Hematopoietic multipotent progenitor cell treated with erythropoietin and hydrocortisone succinate and interleukin-3 and kit ligand, for 8 days (in vitro differentiated cells): Measurements from ENCODE around the gene TSNAXIP1.

ENCODE experiments used
- DNase-seq: peaks from one replicate; pipeline ENCODE4 v3.0.0-alpha.2; 2015

TSNAXIP1 gene

GRCh38 chr16:67806428-67807147 lies at the start of gene TSNAXIP1, which contains the start of gene RANBP10:
TSNAXIP1 (plus strand) TSS chr16:67806889; CDS start chr16:67807150, 261 bp downstream.
RANBP10 (minus strand) TSS chr16:67806560; CDS start chr16:67806536, 24 bp downstream.
- peak; percentile 100 for DNase-seq

DNA sequence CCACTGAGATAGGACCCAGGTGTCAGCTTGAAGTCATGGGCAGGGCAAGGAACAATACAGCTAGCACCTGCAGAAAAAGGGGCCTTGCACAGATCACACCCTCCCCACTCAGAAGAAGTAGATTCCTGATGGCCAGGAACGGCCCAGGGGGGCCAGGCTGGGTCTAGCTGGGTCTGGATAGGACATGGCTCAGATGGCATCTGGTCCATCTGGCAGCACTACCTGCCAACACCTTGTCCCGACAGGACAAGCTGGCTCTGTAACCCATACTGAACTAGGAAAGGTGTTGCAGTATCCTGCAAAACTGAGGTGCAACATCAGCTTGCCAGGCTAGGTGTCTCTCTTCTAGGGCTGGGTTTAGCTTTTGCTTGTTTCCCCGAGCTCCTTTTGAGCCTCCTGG lies 48.7 kb upstream of the TSNAXIP1 start:
- DNase-seq: no peak

DNA sequence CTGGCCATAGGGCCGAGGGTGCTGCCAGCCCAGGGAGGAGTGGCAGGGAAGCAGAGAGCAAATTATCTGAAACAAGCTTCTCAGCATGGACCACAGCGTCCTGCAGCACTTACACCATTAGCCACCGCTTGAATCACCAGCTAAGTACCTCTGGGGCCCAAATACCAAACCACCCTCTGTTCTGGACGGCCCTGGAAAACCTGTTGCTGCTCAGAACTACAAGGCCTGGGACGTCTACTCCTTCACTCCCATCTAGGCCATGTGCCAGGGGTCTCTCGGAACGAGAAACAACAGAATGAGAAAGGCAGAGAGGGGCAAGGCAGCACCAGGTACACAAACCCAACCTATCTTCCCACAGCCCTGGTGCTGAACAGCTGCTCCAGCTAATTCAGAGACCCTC lies 47.7 kb upstream of the TSNAXIP1 start:
- no peak for DNase-seq

DNA sequence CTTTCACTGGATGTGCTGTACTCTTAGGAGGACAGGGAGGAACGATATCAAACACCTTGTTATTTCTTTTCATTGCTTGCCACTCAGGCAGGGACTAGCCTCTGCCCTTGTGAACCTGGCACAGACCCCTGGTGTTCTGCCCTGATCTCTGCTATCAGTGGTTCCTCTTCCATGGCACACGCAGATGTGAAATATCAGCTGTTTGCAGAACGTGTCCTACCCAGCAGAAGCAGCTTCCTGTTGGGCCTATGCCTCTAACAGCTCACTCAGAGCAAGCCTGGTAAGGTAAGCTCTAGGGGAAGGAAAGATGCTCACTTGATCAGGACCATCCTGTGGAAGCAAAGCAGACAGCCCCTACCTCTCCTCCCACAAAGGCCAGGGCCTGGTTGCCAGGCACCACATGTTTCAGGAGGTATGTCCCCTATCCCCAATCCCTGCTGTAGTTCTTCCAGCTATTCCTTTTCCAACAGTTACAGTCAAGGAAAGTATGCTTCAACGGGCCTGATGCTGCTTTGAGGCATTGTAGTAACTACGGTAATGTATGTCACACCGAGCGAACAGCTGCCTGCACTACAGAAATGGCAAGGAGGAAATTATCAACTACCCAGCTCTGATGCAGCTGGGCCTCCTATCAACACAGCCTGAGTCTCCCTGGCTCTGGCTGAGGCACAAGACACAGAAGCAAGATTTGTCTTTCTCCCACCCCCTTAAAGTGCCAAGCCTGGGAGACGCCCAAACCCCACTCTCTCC lies 46.3 kb upstream of the TSNAXIP1 start:
- DNase-seq: peak; percentile 96

DNA sequence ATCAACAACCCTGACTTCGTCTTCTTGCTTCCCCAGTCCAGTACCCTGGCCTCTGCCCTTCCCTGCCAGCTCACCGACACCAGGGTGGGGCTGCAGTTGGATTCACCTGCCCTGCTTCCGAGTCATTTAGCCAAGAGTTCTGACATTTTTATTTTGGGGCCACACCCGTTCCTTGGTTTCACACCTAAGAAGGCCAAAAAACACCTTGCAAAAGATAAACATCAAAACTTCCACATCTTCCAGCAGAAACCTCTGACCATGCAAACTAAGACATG lies 45.8 kb upstream of the TSNAXIP1 start:
- no peak for DNase-seq

GRCh38 chr16:67761924-67762323 lies 44.8 kb upstream of the TSNAXIP1 start:
- no peak for DNase-seq

- DNase-seq: no peak
These were observed 44.3 kb upstream of the TSNAXIP1 start for GRCh38 chr16:67762385-67762784.

DNA sequence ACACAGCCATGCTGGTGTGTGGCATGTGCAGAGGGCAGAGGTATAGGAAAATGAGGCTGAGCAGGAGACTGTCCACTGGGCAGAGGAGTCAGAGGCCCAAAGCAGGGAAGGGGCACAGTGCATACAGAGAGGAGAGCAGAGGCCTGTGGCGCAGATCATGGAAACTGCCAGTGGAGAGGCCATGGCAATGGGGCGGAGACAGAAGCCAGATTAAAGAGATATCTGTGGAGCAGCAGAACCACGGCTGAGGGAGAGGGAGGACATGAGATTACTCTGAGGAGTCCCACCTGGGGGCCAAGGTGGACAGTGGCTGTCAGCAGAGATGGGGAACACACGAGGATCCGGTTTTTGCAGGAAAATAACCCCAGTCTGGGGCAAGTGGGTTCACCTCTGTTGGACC lies 43.6 kb upstream of the TSNAXIP1 start:
- peak; percentile 63 for DNase-seq

- DNase-seq: peak; percentile 58
These were observed 42.5 kb upstream of the TSNAXIP1 start for GRCh38 chr16:67764158-67764667.

DNA sequence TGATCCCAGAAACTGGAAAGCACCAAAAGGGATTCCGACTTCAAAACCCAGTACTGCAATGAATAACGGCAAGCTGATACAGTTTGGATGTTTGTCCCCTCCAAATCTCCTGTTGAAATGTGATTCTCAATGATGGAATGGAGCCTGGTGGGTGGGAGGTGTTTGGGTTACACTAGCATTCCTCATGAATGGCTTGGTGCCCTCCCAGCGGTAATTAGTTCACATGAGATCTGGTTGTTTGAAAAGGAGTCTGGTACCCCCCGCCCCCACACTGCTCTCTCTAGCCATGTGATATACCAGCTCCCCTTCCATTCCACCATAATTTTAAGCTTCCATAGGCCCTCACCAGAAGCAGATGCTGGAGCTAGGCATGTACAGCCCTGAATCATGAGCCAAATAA lies 40.4 kb upstream of the TSNAXIP1 start:
- no peak for DNase-seq

DNA sequence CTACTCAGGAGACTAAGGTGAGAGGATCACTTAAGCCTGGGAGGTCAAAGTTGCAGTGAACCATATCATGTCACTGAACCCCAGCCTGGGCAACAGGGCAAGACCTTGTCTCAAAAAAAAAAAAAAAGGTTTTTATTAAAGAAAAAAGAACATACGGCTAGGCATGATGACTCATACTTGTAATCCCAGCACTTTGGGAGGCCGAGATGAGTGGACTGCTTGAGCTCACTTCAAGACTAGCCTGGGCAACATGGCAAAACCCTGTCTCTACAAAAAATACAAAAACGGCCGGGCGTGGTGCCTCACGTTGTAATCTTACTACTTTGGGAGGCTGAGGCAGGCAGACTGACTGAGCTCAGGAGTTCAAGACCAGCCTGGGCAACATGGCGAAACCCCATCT lies 38.7 kb upstream of the TSNAXIP1 start:
- DNase-seq: peak; percentile 56

- no peak for DNase-seq
These were observed 36.2 kb upstream of the TSNAXIP1 start for GRCh38 chr16:67770346-67770991.

GRCh38 chr16:67773099-67773498 lies 33.6 kb upstream of the TSNAXIP1 start:
- peak; percentile 63 for DNase-seq

- no peak for DNase-seq
These were observed 32.9 kb upstream of the TSNAXIP1 start for GRCh38 chr16:67773569-67774456.

DNA sequence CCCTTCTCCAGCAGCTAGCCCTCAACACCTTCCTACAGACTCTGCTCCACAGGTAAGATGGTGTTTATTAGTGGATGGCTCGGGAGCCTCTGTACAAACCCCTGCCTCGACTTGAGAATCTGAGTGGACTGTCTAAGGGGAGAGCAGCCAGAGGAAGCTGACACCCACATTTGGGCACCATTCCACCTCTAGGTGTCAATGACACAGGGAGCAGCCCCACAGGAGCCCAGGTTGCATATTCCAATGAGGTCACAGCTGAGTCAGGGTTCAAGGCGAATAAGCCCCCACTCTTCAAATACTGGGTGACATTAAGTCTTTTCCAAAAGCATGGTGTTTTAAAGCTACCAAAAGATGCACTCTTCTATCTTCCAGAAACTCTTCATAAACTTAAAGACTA lies 32.2 kb upstream of the TSNAXIP1 start:
- DNase-seq: no peak

DNA sequence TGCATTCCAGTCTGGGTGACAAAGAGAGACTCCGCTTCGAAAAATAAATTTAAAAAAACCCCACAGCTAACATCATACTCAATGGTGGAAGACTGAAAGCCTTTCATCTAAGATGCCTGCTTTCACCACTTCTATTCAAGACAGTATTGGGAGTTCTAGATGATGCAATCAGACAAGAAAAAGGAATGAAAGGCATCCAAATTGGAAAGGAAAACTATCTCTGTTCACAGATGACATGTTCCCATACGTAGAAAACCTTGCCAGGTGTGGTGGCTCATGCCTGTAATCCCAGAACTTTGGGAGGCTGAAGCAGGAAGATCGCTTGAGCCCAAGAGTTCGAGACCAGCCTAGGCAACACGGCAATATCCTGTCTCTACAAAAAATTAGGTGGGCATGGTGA lies 31.4 kb upstream of the TSNAXIP1 start:
- no peak for DNase-seq

GRCh38 chr16:67779256-67780014 lies 27.3 kb upstream of the TSNAXIP1 start:
- DNase-seq: no peak

DNA sequence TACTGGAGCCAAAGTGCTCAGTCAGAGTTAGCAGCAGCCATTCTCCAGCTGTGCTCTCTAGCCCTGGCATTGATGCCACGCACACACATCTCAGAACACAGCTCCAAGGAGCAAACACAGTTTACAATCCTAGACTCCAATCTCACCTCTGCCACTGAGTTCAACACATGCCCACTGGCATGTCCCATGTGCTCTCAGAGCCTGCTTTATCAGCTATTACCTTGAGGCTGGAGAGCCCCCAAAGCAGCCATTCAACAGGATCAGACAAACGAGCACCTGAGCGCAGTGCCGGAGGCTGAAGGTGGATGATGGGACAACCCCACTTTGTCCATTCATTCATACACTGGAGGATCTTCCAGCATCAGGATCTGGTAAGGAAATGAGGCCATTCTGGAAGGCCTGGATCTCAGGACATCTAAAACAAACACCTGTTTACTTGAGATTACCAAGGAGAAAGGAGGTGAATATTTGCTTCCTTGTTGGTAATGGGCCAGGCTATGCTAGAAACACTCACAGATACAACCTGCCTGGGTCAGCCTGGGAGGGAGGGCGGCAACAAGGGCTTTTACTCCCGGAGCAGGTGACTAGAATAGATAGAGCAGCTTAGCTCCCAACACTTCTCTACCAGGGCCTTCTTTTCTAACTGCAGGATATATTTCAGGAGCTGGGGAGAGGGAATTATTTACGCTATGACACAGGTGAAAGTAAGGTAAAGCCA lies 25.7 kb upstream of the TSNAXIP1 start:
- peak; percentile 93 for DNase-seq

DNA sequence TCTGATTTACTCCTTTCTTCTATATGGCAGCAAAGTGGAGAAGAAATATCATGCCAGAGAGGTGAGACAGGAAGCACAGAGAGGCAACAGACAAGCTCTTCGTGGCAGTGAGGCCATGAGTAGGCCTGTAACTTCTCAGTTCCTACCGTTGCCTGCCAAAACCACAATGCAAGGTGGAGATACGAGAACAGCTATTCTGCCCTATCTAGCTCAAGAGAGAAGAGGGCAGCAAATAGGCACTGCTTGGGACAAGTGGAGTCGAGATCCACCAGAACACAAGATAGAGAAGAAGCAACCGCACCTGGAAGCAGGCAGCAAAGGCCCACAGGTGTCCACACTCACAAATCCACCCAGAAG lies 25.1 kb upstream of the TSNAXIP1 start:
- peak; percentile 95 for DNase-seq

DNA sequence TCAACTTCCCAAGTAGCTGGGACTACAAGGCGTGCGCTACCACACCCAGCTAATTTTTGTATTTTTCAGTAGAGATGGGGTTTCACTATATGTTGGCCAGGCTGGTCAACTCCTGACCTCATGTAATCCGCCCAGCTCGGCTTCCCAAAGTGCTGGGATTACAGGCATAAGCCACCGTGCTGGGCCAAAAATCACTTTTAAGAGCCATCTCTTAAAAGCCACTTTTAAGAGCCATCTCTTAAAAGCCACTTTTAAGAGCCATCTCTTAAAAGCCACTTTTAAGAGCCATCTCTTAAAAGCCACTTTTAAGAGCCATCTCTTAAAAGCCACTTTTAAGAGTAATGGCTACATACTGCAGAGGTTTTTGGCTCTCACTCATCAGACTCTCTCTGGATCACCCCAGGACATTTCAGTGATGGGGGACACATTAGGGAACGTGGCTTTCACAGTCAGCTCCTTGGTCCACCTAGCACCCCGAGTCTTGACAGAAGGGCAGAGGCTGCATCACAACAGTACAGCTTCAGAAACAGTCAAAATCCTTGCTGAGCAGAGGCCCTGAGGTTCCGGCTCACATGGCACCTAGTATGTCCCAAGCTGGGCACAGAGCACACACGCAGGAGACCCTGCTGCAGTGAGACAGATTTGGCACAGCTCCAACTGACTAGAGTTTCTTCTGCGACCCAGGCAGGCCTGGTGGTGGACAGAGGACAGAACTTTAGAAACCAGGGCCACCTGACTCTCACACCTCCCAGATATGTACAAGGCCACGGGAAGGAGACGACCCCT lies 23.9 kb upstream of the TSNAXIP1 start:
- peak; percentile 30 for DNase-seq

DNA sequence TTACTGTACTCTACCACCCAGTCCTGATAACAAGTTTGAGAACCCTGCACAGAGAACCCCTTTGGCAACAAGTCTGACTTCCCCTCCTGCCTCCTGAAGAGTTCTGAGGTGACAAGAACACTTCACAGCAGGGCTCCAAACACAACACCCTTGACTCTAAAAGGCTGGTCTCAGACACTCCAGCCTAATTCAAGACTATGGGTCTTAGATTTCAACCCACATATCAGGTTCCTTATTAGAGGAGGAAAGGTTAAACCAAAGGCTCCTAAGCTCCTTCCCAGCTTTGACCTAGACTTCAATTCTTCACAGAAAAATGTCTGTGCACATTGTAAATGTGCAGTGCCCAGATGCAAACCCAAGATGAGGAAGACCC lies 23.4 kb upstream of the TSNAXIP1 start:
- peak; percentile 34 for DNase-seq
